Thyroid gland (tissue), 4 donors: ENCODE data around the gene PRH2. TPM values are rescaled to one million over a fixed set of nuclear protein-coding genes. Genes with fewer than 3 reads are reported as not detected.

Experiments
- DNase-seq, 2 donors: peaks; one replicate each; pipeline ENCODE4 v3.0.0-alpha.2; 2019
- H3K27ac ChIP-seq, 3 donors: fragments of 200-600 bp; sonication (generic); 1 replicate in 2 of 3; 2 replicates in 1 of 3; pipeline ENCODE4 v1.5.1; 2016 to 2019; ENCODE audit warnings: mild to moderate bottlenecking in 1 of 3, moderate library complexity in 1 of 3
- H3K27me3 ChIP-seq: fragments of 200-600 bp; sonication (generic); one replicate; pipeline ENCODE4 v1.5.1; 2019
- H3K36me3 ChIP-seq, 2 donors: fragments of 200-600 bp; sonication (generic); one replicate each; pipeline ENCODE4 v1.5.1; 2016 to 2019
- H3K4me1 ChIP-seq, 2 donors: fragments of 200-600 bp; sonication (generic); one replicate each; pipeline ENCODE4 v1.5.1; 2017 to 2019
- H3K4me3 ChIP-seq, 3 donors: fragments of 200-600 bp; sonication (generic); replicated peaks in 1 of 3; 1 replicate in 2 of 3; 2 replicates in 1 of 3; pipeline ENCODE4 v1.5.1; 2016; ENCODE audit warnings: mild to moderate bottlenecking in 1 of 3
- H3K9me3 ChIP-seq: fragments of 200-600 bp; sonication (generic); one replicate; pipeline ENCODE4 v1.5.1; 2017
- POLR2A ChIP-seq, 2 donors: fragments of 450-650 bp; IDR thresholded peaks; one replicate each; pipeline ENCODE4 v1.6.1; 2017; ENCODE audit warnings: antibody characterized with exemption in 2 of 2, mild to moderate bottlenecking in 2 of 2, moderate library complexity in 1 of 2
- WGBS, 2 donors: methylation state at CpG; one replicate each; pipeline ENCODE4 v1.1.5; 2017; 5-methylcytosine and 5-hydroxymethylcytosine counted together
- intact Hi-C: fragments of 100-400 bp; cut with DNase I; formaldehyde crosslinking; loops from one replicate; pipeline ENCODE4 v1.15.1; 2023
- total RNA-seq, 4 donors: library from RNA; depleted of rRNA; stranded (reverse); fragments of >200 nt; gene quantifications; one replicate each; pipeline ENCODE4 v1.2.3, GENCODE V29; 2016
- TF ChIP-seq, protein P1 (sequence below), 6 experiments: fragments of 200-600 bp in 3 of 6; fragments of 450-650 bp in 3 of 6; sonication (generic) in 3 of 6; IDR thresholded peaks; one replicate each; pipeline ENCODE4 v1.5.1; 2016 to 2019; ENCODE audit warnings: antibody characterized with exemption in 6 of 6, mild to moderate bottlenecking in 2 of 6, inconsistent platforms in 1 of 6, moderate library complexity in 1 of 6

PRH2 gene
- total RNA-seq, 4 donors from 2014 or later, result not detected

DNA sequence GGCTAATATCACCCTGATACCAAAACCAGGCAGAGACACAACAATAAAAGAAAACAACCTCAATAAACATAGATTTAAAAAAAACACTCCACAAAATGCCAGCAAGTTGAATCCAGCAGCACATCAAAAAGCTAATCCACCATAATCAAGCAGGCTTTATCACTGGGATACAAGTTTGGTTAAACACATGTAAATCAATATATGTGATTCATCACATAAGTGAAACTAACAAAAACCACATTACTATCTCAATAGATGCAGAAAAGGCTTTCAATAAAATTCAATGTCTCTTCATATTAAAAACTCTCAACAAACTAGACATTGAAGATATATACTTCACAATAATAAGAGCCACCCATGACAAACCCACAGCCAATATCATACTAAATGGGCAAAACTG lies 27.0 kb downstream of the PRH2 start:
- H3K27ac ChIP-seq, result no peak overlapping the region
- TF ChIP-seq POLR2A (IDR thresholded peaks at IDR 0.05), result no peak
- TF ChIP-seq, protein P1, sequence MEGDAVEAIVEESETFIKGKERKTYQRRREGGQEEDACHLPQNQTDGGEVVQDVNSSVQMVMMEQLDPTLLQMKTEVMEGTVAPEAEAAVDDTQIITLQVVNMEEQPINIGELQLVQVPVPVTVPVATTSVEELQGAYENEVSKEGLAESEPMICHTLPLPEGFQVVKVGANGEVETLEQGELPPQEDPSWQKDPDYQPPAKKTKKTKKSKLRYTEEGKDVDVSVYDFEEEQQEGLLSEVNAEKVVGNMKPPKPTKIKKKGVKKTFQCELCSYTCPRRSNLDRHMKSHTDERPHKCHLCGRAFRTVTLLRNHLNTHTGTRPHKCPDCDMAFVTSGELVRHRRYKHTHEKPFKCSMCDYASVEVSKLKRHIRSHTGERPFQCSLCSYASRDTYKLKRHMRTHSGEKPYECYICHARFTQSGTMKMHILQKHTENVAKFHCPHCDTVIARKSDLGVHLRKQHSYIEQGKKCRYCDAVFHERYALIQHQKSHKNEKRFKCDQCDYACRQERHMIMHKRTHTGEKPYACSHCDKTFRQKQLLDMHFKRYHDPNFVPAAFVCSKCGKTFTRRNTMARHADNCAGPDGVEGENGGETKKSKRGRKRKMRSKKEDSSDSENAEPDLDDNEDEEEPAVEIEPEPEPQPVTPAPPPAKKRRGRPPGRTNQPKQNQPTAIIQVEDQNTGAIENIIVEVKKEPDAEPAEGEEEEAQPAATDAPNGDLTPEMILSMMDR (IDR thresholded peaks at IDR 0.05), result no peak
- DNase-seq, result no peak
- H3K27me3 ChIP-seq, result no peaks in the 10 kb centered on the region
- H3K4me1 ChIP-seq, result no peaks in the 10 kb centered on the region
- no peak overlapping the region for H3K4me3 ChIP-seq
- H3K9me3 ChIP-seq, result no peaks in the 10 kb centered on the region
- intact Hi-C loops, result no loop called here
- no peaks in the 10 kb centered on the region for H3K36me3 ChIP-seq

DNA sequence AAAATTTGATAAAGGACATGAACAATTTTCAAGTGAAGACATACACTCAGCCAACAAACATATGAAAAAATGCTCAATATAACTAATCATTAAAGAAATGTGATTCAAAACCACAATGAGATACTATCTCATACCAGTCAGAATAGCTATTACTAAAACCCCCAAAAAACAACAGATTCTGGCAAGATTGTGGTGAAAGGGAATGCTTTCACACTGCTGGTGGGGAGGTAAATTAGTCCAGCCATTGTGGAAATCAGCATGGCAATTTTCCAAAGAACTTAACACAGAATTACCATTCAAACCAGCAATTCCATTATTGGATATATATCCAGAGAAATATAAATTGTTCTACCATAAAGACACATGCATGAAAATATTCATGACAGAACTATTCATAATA lies 28.7 kb downstream of the PRH2 start:
- H3K27me3 ChIP-seq, result no peaks in the 10 kb centered on the region
- H3K27ac ChIP-seq, result no peak overlapping the region
- intact Hi-C loops, result no loop called here
- no peaks in the 10 kb centered on the region for H3K36me3 ChIP-seq
- H3K9me3 ChIP-seq, result no peaks in the 10 kb centered on the region
- no peak for TF ChIP-seq POLR2A (IDR thresholded peaks at IDR 0.05)
- TF ChIP-seq, protein P1 (IDR thresholded peaks at IDR 0.05), result no peak
- no peak overlapping the region for H3K4me3 ChIP-seq
- DNase-seq, result no peak
- H3K4me1 ChIP-seq, result no peaks in the 10 kb centered on the region

DNA sequence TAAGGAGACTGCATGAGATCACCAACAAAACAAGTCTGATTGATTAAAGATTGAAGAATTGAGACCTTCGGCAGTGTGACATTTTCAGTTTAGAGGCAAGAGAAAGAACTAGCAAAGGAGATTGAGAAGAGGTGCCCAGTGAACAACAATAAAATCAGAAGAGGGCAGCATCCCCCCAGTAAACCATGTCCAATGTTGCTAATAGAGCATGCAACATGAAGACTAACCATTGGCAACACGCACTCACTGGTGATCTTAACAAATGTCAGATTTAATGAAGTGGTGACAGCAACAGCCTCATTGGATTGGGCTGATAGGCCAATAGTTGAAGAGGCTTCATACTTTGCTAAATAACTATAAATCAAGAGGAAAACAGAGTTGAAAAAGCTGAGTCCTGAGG lies 30.8 kb downstream of the PRH2 start:
- Histone ChIP-seq H3K4me3 (no peak overlapping the region), H3K36me3 (no peaks in the 10 kb centered on the region), H3K27ac (no peak overlapping the region), H3K4me1 (no peaks in the 10 kb centered on the region), H3K9me3 (no peaks in the 10 kb centered on the region), H3K27me3 (no peaks in the 10 kb centered on the region)
- no peak for TF ChIP-seq POLR2A (IDR thresholded peaks at IDR 0.05)
- TF ChIP-seq, protein P1 (IDR thresholded peaks at IDR 0.05), result no peak
- intact Hi-C loops, result no loop called here
- WGBS, 2 donors, result 90 to 94% methylated on average over 2 of the region's 2 CpGs
- no peak for DNase-seq

DNA sequence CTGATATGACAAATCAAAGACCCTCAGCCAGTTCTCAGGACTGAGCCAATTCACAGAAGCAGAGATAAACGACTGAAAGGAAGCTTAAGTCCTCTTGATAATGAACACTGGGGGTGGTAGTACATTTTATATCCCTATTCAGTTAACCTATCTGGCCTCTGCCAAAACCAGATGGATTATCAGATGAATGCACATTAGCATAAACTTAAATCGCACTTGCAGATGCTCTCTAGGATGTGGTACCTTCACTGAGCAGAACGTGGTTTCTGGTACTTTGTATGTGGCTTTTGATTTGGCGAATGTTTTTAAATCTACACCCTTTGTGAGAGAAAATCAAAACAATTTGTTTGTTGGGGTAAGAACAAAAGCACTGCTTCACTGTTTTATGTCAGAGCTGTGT lies 31.2 kb downstream of the PRH2 start:
- no peak for DNase-seq
- Histone ChIP-seq H3K4me3 (no peak overlapping the region), H3K27me3 (no peaks in the 10 kb centered on the region), H3K9me3 (no peaks in the 10 kb centered on the region), H3K4me1 (no peaks in the 10 kb centered on the region), H3K27ac (no peak overlapping the region), H3K36me3 (no peaks in the 10 kb centered on the region)
- TF ChIP-seq POLR2A (IDR thresholded peaks at IDR 0.05), result no peak
- TF ChIP-seq, protein P1 (IDR thresholded peaks at IDR 0.05), result no peak
- 80 to 82% methylated on average over 4 of the region's 4 CpGs for WGBS, 2 donors
- intact Hi-C loops, result no loop called here

DNA sequence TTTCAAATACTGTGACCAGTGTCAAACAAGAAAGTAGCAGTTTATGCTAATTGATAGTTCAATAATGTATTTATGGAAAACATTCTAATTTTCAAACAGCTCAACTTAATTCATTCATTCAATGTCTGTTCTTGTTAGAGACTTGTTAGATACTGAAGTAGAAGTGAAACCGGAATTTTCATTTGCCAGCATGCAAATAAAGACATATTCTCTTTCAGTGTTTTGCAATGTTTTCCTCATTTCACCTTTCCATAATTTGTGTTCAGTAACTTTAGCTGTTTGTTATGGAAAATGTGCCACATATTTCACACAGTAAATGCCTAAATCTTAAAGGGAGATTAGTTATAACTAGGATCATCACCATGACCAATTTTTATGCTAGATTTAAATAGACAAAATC lies 36.4 kb downstream of the PRH2 start:
- intact Hi-C loops, result no loop called here
- no peak overlapping the region for H3K4me3 ChIP-seq
- H3K27ac ChIP-seq, result no peak overlapping the region
- no peaks in the 10 kb centered on the region for H3K9me3 ChIP-seq
- WGBS, 2 donors, result 90 to 98% methylated on average over 1 of the region's 1 CpG
- no peaks in the 10 kb centered on the region for H3K4me1 ChIP-seq
- no peaks in the 10 kb centered on the region for H3K27me3 ChIP-seq
- H3K36me3 ChIP-seq, result no peaks in the 10 kb centered on the region
- TF ChIP-seq, protein P1 (IDR thresholded peaks at IDR 0.05), result no peak
- no peak for TF ChIP-seq POLR2A (IDR thresholded peaks at IDR 0.05)
- DNase-seq, result no peak
